Suprapubic skin (tissue), 4 donors: ENCODE data around the gene TNIK. TPM values are rescaled to one million over a fixed set of nuclear protein-coding genes. Genes with fewer than 3 reads are reported as not detected.

Experiments
- DNase-seq, 2 donors: peaks; one replicate each; pipeline ENCODE4 v3.0.0-alpha.2; 2019; ENCODE audit warnings: low spot score in 2 of 2
- H3K27ac ChIP-seq: fragments of 200-600 bp; sonication (generic); one replicate; pipeline ENCODE4 v1.5.1; 2019
- H3K27me3 ChIP-seq: fragments of 200-600 bp; sonication (generic); one replicate; pipeline ENCODE4 v1.5.1; 2019
- H3K36me3 ChIP-seq: fragments of 200-600 bp; sonication (generic); one replicate; pipeline ENCODE4 v1.5.1; 2019
- H3K4me1 ChIP-seq: fragments of 200-600 bp; sonication (generic); one replicate; pipeline ENCODE4 v1.5.1; 2019
- H3K4me3 ChIP-seq: fragments of 200-600 bp; sonication (generic); one replicate; pipeline ENCODE4 v1.5.1; 2019; ENCODE audit warnings: mild to moderate bottlenecking
- H3K9me3 ChIP-seq: fragments of 200-600 bp; sonication (generic); one replicate; pipeline ENCODE4 v1.5.1; 2019
- EP300 ChIP-seq: sonication (generic); formaldehyde crosslinking; IDR thresholded peaks from one replicate; pipeline ENCODE4 v1.6.1; 2017; ENCODE audit warnings: antibody characterized with exemption
- POLR2A ChIP-seq, 2 donors: fragments of 450-650 bp; IDR thresholded peaks; one replicate each; pipeline ENCODE4 v1.6.1; 2017; ENCODE audit warnings: antibody characterized with exemption in 2 of 2, mild to moderate bottlenecking in 2 of 2, moderate library complexity in 2 of 2
- POLR2AphosphoS5 ChIP-seq, 3 donors: sonication (generic); formaldehyde crosslinking; IDR thresholded peaks; one replicate each; pipeline ENCODE4 v1.6.1; 2017; ENCODE audit warnings: antibody characterized with exemption in 3 of 3
- WGBS: methylation state at CpG from one replicate; pipeline ENCODE4 v1.1.5; 2018; 5-methylcytosine and 5-hydroxymethylcytosine counted together
- total RNA-seq, 4 donors: library from RNA; depleted of rRNA; stranded (reverse); fragments of >200 nt; gene quantifications; one replicate each; pipeline ENCODE4 v1.1.0, GENCODE V29; 2016
- TF ChIP-seq, protein P1 (sequence below), 2 donors: fragments of 200-600 bp in 1 of 2; fragments of 450-650 bp in 1 of 2; sonication (generic) in 1 of 2; IDR thresholded peaks; one replicate each; pipeline ENCODE4 v1.5.1; 2016 to 2019; ENCODE audit warnings: antibody characterized with exemption in 2 of 2, mild to moderate bottlenecking in 1 of 2, moderate library complexity in 1 of 2

The TNIK gene
- 1 to 10 TPM; 2.0 to 4.3 (median 3.1) TPM for total RNA-seq

DNA sequence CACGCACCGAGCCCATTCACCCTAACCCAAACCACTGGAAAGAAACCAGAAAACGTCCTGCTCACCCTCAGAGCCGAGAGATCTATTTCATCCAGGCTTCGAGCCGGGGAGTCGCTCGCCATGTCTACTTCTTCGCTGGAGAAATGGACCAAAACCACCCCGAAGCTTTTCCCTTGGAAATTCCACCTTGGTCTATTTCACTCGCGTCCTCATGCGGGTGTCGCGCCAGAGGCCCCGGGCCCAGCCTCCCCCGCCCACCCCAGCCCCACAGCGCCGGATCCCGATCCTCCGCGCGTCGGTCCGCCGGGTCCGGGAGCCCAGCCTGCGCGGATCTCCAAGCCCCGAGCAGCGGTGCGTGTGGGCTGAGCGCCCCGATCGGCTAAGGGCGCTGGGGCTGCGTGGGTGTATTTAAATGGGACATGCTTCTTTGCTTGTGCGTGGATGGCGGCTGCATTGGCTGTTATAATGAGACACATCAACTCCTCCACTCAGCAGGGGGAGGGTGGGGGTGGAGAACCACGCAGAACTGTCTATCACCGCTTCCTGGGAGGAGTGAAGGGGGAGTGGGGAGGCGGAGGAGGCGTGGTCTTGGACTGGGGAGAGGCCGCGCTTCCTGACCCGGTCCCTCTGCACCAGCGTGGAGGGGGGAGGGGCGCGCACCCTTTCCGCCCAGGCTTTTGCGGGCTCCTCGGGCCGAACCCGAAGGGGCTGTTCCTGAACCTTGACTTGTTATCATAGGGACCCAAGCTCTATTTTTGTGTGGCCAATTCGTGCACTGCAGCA is at the start of gene TNIK:
TSS of gene TNIK (minus strand) at position 464 of the 783 bp plus-strand sequence. CDS start at position 122, 342 bp downstream.
- Histone ChIP-seq H3K27me3 (peaks cover 12% of the 10 kb centered on the region), H3K27ac (peak within 1 kb of the TSS; percentile 28), H3K4me3 (peak within 1 kb of the TSS; percentile 81), H3K9me3 (no peaks in the 10 kb centered on the region), H3K4me1 (peaks cover 31% of the 10 kb centered on the region), H3K36me3 (no peaks in the 10 kb centered on the region)
- DNase-seq, result peak; percentile 87 to 90
- under 1% methylated on average over 44 of the region's 55 CpGs for WGBS
- TF ChIP-seq EP300, result no peak
- TF ChIP-seq, protein P1, sequence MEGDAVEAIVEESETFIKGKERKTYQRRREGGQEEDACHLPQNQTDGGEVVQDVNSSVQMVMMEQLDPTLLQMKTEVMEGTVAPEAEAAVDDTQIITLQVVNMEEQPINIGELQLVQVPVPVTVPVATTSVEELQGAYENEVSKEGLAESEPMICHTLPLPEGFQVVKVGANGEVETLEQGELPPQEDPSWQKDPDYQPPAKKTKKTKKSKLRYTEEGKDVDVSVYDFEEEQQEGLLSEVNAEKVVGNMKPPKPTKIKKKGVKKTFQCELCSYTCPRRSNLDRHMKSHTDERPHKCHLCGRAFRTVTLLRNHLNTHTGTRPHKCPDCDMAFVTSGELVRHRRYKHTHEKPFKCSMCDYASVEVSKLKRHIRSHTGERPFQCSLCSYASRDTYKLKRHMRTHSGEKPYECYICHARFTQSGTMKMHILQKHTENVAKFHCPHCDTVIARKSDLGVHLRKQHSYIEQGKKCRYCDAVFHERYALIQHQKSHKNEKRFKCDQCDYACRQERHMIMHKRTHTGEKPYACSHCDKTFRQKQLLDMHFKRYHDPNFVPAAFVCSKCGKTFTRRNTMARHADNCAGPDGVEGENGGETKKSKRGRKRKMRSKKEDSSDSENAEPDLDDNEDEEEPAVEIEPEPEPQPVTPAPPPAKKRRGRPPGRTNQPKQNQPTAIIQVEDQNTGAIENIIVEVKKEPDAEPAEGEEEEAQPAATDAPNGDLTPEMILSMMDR (IDR thresholded peaks at IDR 0.05), result peak in 1 of 2 donors; percentile 11

DNA sequence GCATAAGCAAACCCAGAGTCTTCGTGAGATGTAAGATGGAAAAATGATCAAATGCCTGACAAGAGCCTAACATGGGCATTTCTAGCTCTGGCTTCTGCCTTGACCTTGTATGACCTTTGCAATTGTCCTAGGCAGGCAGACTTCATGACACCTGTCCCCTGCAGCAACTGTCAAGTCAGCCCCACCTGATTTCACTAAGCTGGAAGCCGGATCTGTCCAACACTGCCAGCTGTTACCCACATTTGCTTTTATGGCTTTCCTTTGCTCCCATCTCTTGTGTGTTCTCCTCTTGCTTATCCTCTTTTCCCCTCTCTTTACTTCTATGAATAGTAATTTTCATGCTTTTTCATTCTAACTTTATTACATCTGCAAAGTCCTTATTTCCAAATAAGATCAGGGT is 48.5 kb upstream of the TNIK start:
- TF ChIP-seq POLR2AphosphoS5 (IDR thresholded peaks at IDR 0.05), result no peak
- no peak for TF ChIP-seq POLR2A (IDR thresholded peaks at IDR 0.05)
- TF ChIP-seq, protein P1 (IDR thresholded peaks at IDR 0.05), result no peak
- no peak for TF ChIP-seq EP300
- Histone ChIP-seq H3K27me3 (no peaks in the 10 kb centered on the region), H3K4me3 (no peak overlapping the region), H3K4me1 (peaks cover 3% of the 10 kb centered on the region), H3K9me3 (no peaks in the 10 kb centered on the region), H3K27ac (no peak overlapping the region), H3K36me3 (no peaks in the 10 kb centered on the region)
- WGBS, result 71% methylated on average over 2 of the region's 2 CpGs
- no peak for DNase-seq

DNA sequence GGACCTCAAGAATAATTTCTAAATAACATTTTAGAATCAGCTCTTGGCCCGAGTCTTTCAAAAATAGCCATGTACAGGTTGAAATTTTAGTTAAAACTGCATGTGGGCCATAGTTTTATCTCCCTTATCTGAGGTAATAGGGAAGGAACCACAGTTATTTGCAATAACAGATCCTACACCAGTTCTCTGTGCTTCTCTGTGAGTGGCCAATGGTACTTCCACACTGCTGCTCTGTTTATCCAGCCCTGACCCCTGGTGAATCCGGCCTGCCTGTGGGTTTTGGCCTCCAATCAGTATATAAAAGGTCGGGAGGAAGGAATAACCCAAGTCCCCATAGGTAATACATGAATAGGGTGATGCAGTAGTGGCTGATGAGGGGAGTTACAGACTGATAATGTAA is 48.0 kb upstream of the TNIK start:
- no peak for DNase-seq
- no peak overlapping the region for H3K4me3 ChIP-seq
- TF ChIP-seq, protein P1 (IDR thresholded peaks at IDR 0.05), result no peak
- TF ChIP-seq POLR2AphosphoS5 (IDR thresholded peaks at IDR 0.05) (no peak), POLR2A (IDR thresholded peaks at IDR 0.05) (no peak), EP300 (no peak)
- H3K27ac ChIP-seq, result no peak overlapping the region
- no peaks in the 10 kb centered on the region for H3K27me3 ChIP-seq
- H3K4me1 ChIP-seq, result peaks cover 3% of the 10 kb centered on the region
- WGBS, result 48% methylated on average over 3 of the region's 3 CpGs
- no peaks in the 10 kb centered on the region for H3K9me3 ChIP-seq
- no peaks in the 10 kb centered on the region for H3K36me3 ChIP-seq

DNA sequence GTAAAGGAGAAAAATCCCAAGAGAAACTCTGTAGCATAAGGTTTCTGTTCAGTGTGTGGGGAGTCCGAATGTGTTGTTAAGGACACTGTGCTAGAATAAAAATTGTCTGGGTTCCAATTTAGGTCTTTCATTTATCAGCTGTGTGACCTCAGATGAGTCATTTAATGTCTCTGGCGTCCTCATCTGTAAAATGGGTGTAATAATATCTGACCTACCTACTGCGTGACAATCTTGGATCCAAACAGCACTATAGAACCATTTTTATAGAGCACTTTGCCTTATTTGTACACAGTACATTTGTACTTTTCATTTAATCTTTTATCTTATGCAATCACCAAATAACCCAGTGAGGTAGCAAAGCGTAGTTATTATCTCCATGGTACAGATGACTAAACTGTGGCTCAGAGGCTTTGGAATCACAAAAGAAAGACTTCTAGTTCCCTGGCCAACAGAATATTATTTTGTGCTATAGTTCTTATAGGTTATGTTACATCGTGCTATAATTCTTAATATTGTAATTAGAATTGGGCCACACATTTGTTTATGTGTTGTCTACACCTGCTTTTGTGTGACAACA is 46.6 kb upstream of the TNIK start:
- TF ChIP-seq, protein P1 (IDR thresholded peaks at IDR 0.05), result no peak
- TF ChIP-seq POLR2A (IDR thresholded peaks at IDR 0.05) (no peak), POLR2AphosphoS5 (IDR thresholded peaks at IDR 0.05) (no peak), EP300 (no peak)
- WGBS, result 87% methylated on average over 5 of the region's 5 CpGs

DNA sequence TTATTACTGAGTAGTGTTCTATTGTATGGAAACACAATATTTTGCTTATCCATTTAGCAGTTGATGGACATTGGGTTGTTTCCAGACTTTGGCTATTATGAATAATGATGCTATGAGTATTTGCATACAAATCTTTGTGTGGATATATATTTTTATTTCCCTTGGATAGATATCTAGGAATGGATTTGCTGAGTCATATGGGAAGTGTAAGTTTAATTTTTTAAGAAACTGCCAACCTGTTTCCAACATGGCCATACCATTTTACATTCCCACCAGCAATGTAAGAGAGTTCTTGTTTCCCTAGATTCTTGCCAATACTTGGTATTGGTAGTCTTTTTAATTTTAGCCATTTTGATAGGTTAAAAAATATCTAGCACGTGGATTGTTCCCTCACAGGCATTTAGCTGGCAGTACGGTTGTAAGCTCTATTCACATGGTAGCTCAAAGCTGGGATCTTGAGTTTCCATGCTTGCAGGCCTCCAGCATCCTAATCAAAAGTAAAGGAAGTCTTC is 45.7 kb upstream of the TNIK start:
- Histone ChIP-seq H3K9me3 (no peaks in the 10 kb centered on the region), H3K27me3 (no peaks in the 10 kb centered on the region), H3K4me1 (peaks cover 3% of the 10 kb centered on the region), H3K36me3 (no peaks in the 10 kb centered on the region), H3K4me3 (no peak overlapping the region), H3K27ac (no peak overlapping the region)
- TF ChIP-seq EP300 (no peak), POLR2A (IDR thresholded peaks at IDR 0.05) (no peak), POLR2AphosphoS5 (IDR thresholded peaks at IDR 0.05) (no peak)
- no peak for DNase-seq
- WGBS, result 85% methylated on average over 2 of the region's 2 CpGs

More for the DNA sequence above, 46.6 kb upstream of the TNIK start:
- Histone ChIP-seq H3K4me1 (peaks cover 3% of the 10 kb centered on the region), H3K4me3 (no peak overlapping the region), H3K36me3 (no peaks in the 10 kb centered on the region), H3K9me3 (no peaks in the 10 kb centered on the region), H3K27ac (no peak overlapping the region), H3K27me3 (no peaks in the 10 kb centered on the region)
- DNase-seq, result no peak
